Activated naive CD4-positive, alpha-beta T cell treated with anti-CD3 and anti-CD28 coated beads, Interleukin-2, amount 50 U/mL, for 72 hours (primary cell): ENCODE results near the gene C16orf74. TPM values are rescaled to one million over a fixed set of nuclear protein-coding genes. Genes with fewer than 3 reads are reported as not detected.
A peak's percentile ranks its signal among the peaks of the same experiment; 100 is the strongest.

ENCODE experiments used
- ATAC-seq, 2 donors: fragments of 150-1000 bp; cut with Tn5 transposase; 2 replicates each; pipeline ENCODE4 v1.10.0; 2021; ENCODE audit warnings: mild to moderate bottlenecking in 2 of 2, moderate library complexity in 2 of 2
- DNase-seq, 2 donors: peaks; one replicate each; pipeline ENCODE4 v3.0.0; 2021 to 2022; ENCODE audit warnings: low spot score in 2 of 2
- H3K27ac Mint-ChIP-seq, 2 donors: one replicate each; pipeline ENCODE4 v1.8.0; 2022; ENCODE audit warnings: mild to moderate bottlenecking in 2 of 2, mixed read lengths in 2 of 2
- H3K36me3 Mint-ChIP-seq, 2 donors: one replicate each; pipeline ENCODE4 v1.8.0; 2022; ENCODE audit warnings: mixed read lengths in 2 of 2
- H3K9me3 Mint-ChIP-seq, 2 donors: one replicate each; pipeline ENCODE4 v1.8.0; 2022; ENCODE audit warnings: mixed read lengths in 2 of 2
- total RNA-seq, 2 donors: library from RNA; stranded (reverse); gene quantifications; one replicate each; pipeline ENCODE4 v1.2.3, GENCODE V29; 2022

C16orf74 gene
- total RNA-seq, 2 donors from 2014 or later: 0.46 to 1.4 TPM

GRCh38 chr16:85678821-85679220 lies 72.1 kb downstream of the C16orf74 start:
- H3K36me3 Mint-ChIP-seq: peaks cover 6 to 21% of the 10 kb centered on the region in 2 donors
- no peak for DNase-seq
- no peaks in the 10 kb centered on the region for H3K9me3 Mint-ChIP-seq
- H3K27ac Mint-ChIP-seq: no peak overlapping the region
- no peak for ATAC-seq

GRCh38 chr16:85678016-85678415 lies 72.9 kb downstream of the C16orf74 start:
- Mint-ChIP-seq H3K9me3 (no peaks in the 10 kb centered on the region), H3K36me3 (peaks cover 0 to 15% of the 10 kb centered on the region in 2 donors), H3K27ac (no peak overlapping the region)
- DNase-seq (no peak), ATAC-seq (no peak)

- DNase-seq (no peak), ATAC-seq (no peak)
- H3K36me3 Mint-ChIP-seq: peaks cover 0 to 15% of the 10 kb centered on the region in 2 donors
- peak overlapping the region in 1 of 2 donors; percentile 17 for H3K27ac Mint-ChIP-seq
- no peaks in the 10 kb centered on the region for H3K9me3 Mint-ChIP-seq
Measured at GRCh38 chr16:85677383-85677967, 73.4 kb downstream of the C16orf74 start.

- no peaks in the 10 kb centered on the region for H3K9me3 Mint-ChIP-seq
- ATAC-seq (no peak), DNase-seq (no peak)
- peaks cover 0 to 15% of the 10 kb centered on the region in 2 donors for H3K36me3 Mint-ChIP-seq
- no peak overlapping the region for H3K27ac Mint-ChIP-seq
Measured at GRCh38 chr16:85676466-85676865, 74.4 kb downstream of the C16orf74 start.

GRCh38 chr16:85675251-85675874 lies 75.5 kb downstream of the C16orf74 start:
- ATAC-seq: no peak
- peaks cover 6 to 8% of the 10 kb centered on the region in 2 donors for H3K36me3 Mint-ChIP-seq

GRCh38 chr16:85674828-85675227 lies 76.1 kb downstream of the C16orf74 start:
- no peak for DNase-seq
- Mint-ChIP-seq H3K36me3 (peaks cover 4 to 8% of the 10 kb centered on the region in 2 donors), H3K27ac (peak overlapping the region; percentile 39 to 81), H3K9me3 (no peaks in the 10 kb centered on the region)
- peak in 1 of 2 donors; percentile 27 for ATAC-seq

More at GRCh38 chr16:85675251-85675874, 75.5 kb downstream of the C16orf74 start:
- H3K9me3 Mint-ChIP-seq: no peaks in the 10 kb centered on the region
- peak overlapping the region; percentile 39 to 81 for H3K27ac Mint-ChIP-seq
- DNase-seq: no peak

- Mint-ChIP-seq H3K27ac (peak overlapping the region in 1 of 2 donors; percentile 81), H3K36me3 (peaks cover 4 to 8% of the 10 kb centered on the region in 2 donors), H3K9me3 (no peaks in the 10 kb centered on the region)
- DNase-seq: no peak
- no peak for ATAC-seq
Measured at GRCh38 chr16:85674418-85674755, 76.5 kb downstream of the C16orf74 start.

- Mint-ChIP-seq H3K9me3 (no peaks in the 10 kb centered on the region), H3K27ac (peak overlapping the region in 1 of 2 donors; percentile 81), H3K36me3 (peaks cover 4 to 8% of the 10 kb centered on the region in 2 donors)
- no peak for DNase-seq
- ATAC-seq: no peak
Measured at GRCh38 chr16:85673529-85674417, 77.1 kb downstream of the C16orf74 start.

GRCh38 chr16:85670840-85671239 lies 80.1 kb downstream of the C16orf74 start:
- no peak overlapping the region for H3K27ac Mint-ChIP-seq
- no peaks in the 10 kb centered on the region for H3K9me3 Mint-ChIP-seq
- no peak for ATAC-seq
- peaks cover 11 to 14% of the 10 kb centered on the region in 2 donors for H3K36me3 Mint-ChIP-seq
- DNase-seq: no peak

- peaks cover 10 to 17% of the 10 kb centered on the region in 2 donors for H3K36me3 Mint-ChIP-seq
- DNase-seq (no peak), ATAC-seq (peak in 1 of 2 donors; percentile 20)
- H3K27ac Mint-ChIP-seq: no peak overlapping the region
- H3K9me3 Mint-ChIP-seq: no peaks in the 10 kb centered on the region
Measured at GRCh38 chr16:85668676-85669424, 82.0 kb downstream of the C16orf74 start.

- peak overlapping the region in 1 of 2 donors; percentile 74 for H3K27ac Mint-ChIP-seq
- peaks cover 9 to 17% of the 10 kb centered on the region in 2 donors for H3K36me3 Mint-ChIP-seq
- ATAC-seq (no peak), DNase-seq (no peak)
- no peaks in the 10 kb centered on the region for H3K9me3 Mint-ChIP-seq
Measured at GRCh38 chr16:85667841-85668413, 83.0 kb downstream of the C16orf74 start.

- peaks cover 9 to 17% of the 10 kb centered on the region in 2 donors for H3K36me3 Mint-ChIP-seq
- no peak for DNase-seq
- no peak for ATAC-seq
- peak overlapping the region in 1 of 2 donors; percentile 29 for H3K27ac Mint-ChIP-seq
- no peaks in the 10 kb centered on the region for H3K9me3 Mint-ChIP-seq
Measured at GRCh38 chr16:85667261-85667660, 83.6 kb downstream of the C16orf74 start.

- peak overlapping the region in 1 of 2 donors; percentile 65 for H3K27ac Mint-ChIP-seq
- ATAC-seq: no peak
- no peaks in the 10 kb centered on the region for H3K9me3 Mint-ChIP-seq
- H3K36me3 Mint-ChIP-seq: peaks cover 9 to 15% of the 10 kb centered on the region in 2 donors
- no peak for DNase-seq
Measured at GRCh38 chr16:85665929-85666328, 85.0 kb downstream of the C16orf74 start.

- Mint-ChIP-seq H3K27ac (peak overlapping the region in 1 of 2 donors; percentile 93), H3K36me3 (peaks cover 9 to 10% of the 10 kb centered on the region in 2 donors), H3K9me3 (no peaks in the 10 kb centered on the region)
- ATAC-seq: no peak
- no peak for DNase-seq
Measured at GRCh38 chr16:85665373-85665740, 85.5 kb downstream of the C16orf74 start.

- Mint-ChIP-seq H3K36me3 (peaks cover 9% of the 10 kb centered on the region in 2 donors), H3K27ac (peak overlapping the region in 1 of 2 donors; percentile 29), H3K9me3 (no peaks in the 10 kb centered on the region)
- no peak for DNase-seq
- no peak for ATAC-seq
Measured at GRCh38 chr16:85664580-85665372, 86.1 kb downstream of the C16orf74 start.
